ENCODE data around the gene HGF.

HGF gene

DNA sequence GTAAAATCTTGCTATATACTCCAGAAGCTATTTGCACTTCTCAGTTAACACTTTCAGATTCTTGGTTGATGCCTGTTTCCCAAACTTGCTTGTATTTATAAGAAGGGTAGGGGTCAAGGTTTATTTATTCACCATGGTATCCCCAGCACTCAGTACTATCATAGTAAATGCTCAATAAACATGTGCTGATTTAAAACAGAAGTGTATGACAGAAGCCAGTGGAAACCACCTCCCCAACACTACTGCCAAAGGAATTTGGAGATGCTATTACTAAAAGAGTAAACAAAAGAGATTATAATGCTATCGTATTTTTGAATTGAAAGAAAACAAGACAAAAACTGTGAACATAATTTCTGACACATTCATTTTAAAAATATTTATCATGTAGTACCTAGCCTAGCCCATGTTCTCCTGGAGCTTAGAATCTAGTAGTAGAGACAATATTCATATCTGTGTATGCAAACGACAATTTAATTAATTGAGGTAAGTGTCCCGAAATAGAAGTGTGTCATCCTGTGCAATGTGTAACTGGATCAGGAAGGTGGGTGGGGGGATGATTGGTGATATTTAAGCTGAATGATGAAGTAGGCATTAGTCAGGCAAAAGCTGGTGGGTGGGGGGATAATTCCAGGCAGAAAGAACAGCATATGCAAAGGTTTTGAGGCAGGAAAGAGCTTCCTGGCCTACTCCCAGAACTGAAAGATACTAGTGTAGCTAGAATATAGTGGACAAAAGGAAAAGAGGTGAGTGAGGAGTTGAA lies 77.5 kb downstream of the HGF start:
- TF ChIP-seq, protein P1, sequence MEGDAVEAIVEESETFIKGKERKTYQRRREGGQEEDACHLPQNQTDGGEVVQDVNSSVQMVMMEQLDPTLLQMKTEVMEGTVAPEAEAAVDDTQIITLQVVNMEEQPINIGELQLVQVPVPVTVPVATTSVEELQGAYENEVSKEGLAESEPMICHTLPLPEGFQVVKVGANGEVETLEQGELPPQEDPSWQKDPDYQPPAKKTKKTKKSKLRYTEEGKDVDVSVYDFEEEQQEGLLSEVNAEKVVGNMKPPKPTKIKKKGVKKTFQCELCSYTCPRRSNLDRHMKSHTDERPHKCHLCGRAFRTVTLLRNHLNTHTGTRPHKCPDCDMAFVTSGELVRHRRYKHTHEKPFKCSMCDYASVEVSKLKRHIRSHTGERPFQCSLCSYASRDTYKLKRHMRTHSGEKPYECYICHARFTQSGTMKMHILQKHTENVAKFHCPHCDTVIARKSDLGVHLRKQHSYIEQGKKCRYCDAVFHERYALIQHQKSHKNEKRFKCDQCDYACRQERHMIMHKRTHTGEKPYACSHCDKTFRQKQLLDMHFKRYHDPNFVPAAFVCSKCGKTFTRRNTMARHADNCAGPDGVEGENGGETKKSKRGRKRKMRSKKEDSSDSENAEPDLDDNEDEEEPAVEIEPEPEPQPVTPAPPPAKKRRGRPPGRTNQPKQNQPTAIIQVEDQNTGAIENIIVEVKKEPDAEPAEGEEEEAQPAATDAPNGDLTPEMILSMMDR (IDR thresholded peaks at IDR 0.05; ENCODE audit: insufficient read depth, low read length, poor library complexity, severe bottlenecking): no peak
- no peak for TF ChIP-seq EZH2phosphoT487 (conservative IDR thresholded peaks at IDR 0.05; ENCODE audit: low read length)
- no peak overlapping the region for H2AFZ ChIP-seq (ENCODE audit: low read depth, low read length, severe bottlenecking)
- no peak overlapping the region for H3K4me3 ChIP-seq (ENCODE audit: insufficient read depth, low read length, poor library complexity, severe bottlenecking)
- H3K9ac ChIP-seq (ENCODE audit: low read length): no peak overlapping the region
- H3K79me2 ChIP-seq (ENCODE audit: insufficient read depth, low read length): no peaks in the 10 kb centered on the region
- H3K4me2 ChIP-seq (ENCODE audit: low read depth, low read length, poor library complexity, severe bottlenecking): no peak overlapping the region
- H3F3A ChIP-seq (ENCODE audit: insufficient read depth): no peaks in the 10 kb centered on the region
- H4K20me1 ChIP-seq (ENCODE audit: low read depth, low read length): no peaks in the 10 kb centered on the region
- no peaks in the 10 kb centered on the region for H3K9me3 ChIP-seq (ENCODE audit: insufficient read depth, low read length)
- no peaks in the 10 kb centered on the region for H3K27me3 ChIP-seq (ENCODE audit: low read length)
- H3K36me3 ChIP-seq (ENCODE audit: low read length): no peaks in the 10 kb centered on the region
- no peaks in the 10 kb centered on the region for H3K9me2 ChIP-seq (replicated peaks; ENCODE audit: insufficient read depth, low read length)
- H3K27ac ChIP-seq (ENCODE audit: low read depth, low read length): no peak overlapping the region

DNA sequence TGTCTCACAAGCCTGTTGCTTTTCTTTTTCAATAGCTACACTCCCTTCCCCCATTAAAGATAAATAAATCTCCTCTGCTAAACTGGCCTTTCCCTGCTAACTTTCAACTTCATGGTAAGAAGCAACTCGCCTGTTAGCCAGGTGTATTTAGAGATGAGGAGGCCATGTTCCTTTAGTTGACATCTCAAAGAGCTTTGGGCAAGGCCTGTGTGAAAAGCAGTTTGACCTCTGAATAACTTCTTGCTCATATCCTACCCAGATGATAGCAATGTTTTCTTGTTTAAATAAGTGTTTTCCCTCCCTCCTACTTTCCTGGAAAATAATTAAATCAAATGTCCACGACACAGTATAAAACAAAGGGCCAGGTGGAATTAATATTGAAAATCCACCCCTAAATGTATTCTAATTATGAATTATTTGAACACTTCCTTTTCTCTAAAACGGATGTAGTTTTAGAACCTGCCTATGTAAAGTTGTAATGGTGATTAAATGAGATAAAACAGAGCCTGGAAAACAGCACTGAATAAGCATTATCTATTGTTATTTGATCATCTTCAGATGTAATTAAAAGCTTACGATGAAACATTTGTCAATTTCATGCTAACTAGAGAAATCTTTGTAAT lies 78.5 kb downstream of the HGF start:
- Histone ChIP-seq H2AFZ (ENCODE audit: low read depth, low read length, severe bottlenecking) (no peak overlapping the region), H4K20me1 (ENCODE audit: low read depth, low read length) (no peaks in the 10 kb centered on the region), H3K79me2 (ENCODE audit: insufficient read depth, low read length) (no peaks in the 10 kb centered on the region), H3K9me2 (replicated peaks; ENCODE audit: insufficient read depth, low read length) (no peaks in the 10 kb centered on the region), H3K9me3 (ENCODE audit: insufficient read depth, low read length) (no peaks in the 10 kb centered on the region), H3F3A (ENCODE audit: insufficient read depth) (no peaks in the 10 kb centered on the region), H3K36me3 (ENCODE audit: low read length) (no peaks in the 10 kb centered on the region), H3K9ac (ENCODE audit: low read length) (no peak overlapping the region), H3K4me3 (ENCODE audit: insufficient read depth, low read length, poor library complexity, severe bottlenecking) (no peak overlapping the region), H3K4me2 (ENCODE audit: low read depth, low read length, poor library complexity, severe bottlenecking) (no peak overlapping the region), H3K27me3 (ENCODE audit: low read length) (no peaks in the 10 kb centered on the region), H3K27ac (ENCODE audit: low read depth, low read length) (no peak overlapping the region)
- TF ChIP-seq EZH2phosphoT487 (conservative IDR thresholded peaks at IDR 0.05; ENCODE audit: low read length): no peak
- TF ChIP-seq, protein P1 (IDR thresholded peaks at IDR 0.05; ENCODE audit: insufficient read depth, low read length, poor library complexity, severe bottlenecking): no peak

GRCh38 chr7:81690688-81691087 lies 79.2 kb downstream of the HGF start:
- no peaks in the 10 kb centered on the region for H3K9me3 ChIP-seq (ENCODE audit: insufficient read depth, low read length)
- H3K4me3 ChIP-seq (ENCODE audit: insufficient read depth, low read length, poor library complexity, severe bottlenecking): no peak overlapping the region
- H2AFZ ChIP-seq (ENCODE audit: low read depth, low read length, severe bottlenecking): no peak overlapping the region
- H4K20me1 ChIP-seq (ENCODE audit: low read depth, low read length): no peaks in the 10 kb centered on the region
- H3K27ac ChIP-seq (ENCODE audit: low read depth, low read length): no peak overlapping the region
- no peak overlapping the region for H3K4me2 ChIP-seq (ENCODE audit: low read depth, low read length, poor library complexity, severe bottlenecking)
- H3K27me3 ChIP-seq (ENCODE audit: low read length): no peaks in the 10 kb centered on the region
- no peaks in the 10 kb centered on the region for H3K79me2 ChIP-seq (ENCODE audit: insufficient read depth, low read length)
- no peaks in the 10 kb centered on the region for H3F3A ChIP-seq (ENCODE audit: insufficient read depth)
- H3K36me3 ChIP-seq (ENCODE audit: low read length): no peaks in the 10 kb centered on the region
- TF ChIP-seq EZH2phosphoT487 (conservative IDR thresholded peaks at IDR 0.05; ENCODE audit: low read length): no peak
- TF ChIP-seq, protein P1 (IDR thresholded peaks at IDR 0.05; ENCODE audit: insufficient read depth, low read length, poor library complexity, severe bottlenecking): no peak
- no peaks in the 10 kb centered on the region for H3K9me2 ChIP-seq (replicated peaks; ENCODE audit: insufficient read depth, low read length)
- no peak overlapping the region for H3K9ac ChIP-seq (ENCODE audit: low read length)
